Medulla oblongata (tissue), 1 donor: ENCODE results near the gene PMPCA.
A peak's percentile ranks its signal among the peaks of the same experiment; 100 is the strongest.
"Not testable (repeated sequence)": the region's sequence is repeated elsewhere in the genome, so short reads cannot be mapped to it uniquely, and the experiment has no call there.

Source experiments
- DNase-seq: peaks from one replicate; pipeline ENCODE4 v3.0.0-alpha.2; 2015; ENCODE audit errors: extremely low spot score

PMPCA gene

DNA sequence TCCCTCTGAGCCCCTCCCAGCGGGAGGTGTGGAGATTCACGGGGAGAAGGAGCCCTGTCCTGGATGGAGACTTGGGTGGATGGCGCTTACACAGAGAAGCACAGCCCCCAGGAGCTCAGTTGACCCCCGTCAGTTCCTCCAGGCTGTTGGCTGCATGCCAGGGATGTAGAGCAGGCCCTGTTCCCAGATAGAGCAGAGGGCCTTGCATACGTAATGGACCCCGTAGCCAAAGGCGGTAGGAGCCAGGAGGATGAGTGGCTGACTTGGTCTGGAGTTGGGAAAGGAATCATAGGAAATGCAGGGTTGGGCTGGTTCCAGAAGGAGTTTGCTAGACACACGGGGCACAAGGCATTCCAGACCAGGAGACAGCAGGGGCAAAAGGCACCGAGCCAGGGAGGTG is 2.5 kb downstream of the PMPCA start:
- DNase-seq: peak; percentile 19

DNA sequence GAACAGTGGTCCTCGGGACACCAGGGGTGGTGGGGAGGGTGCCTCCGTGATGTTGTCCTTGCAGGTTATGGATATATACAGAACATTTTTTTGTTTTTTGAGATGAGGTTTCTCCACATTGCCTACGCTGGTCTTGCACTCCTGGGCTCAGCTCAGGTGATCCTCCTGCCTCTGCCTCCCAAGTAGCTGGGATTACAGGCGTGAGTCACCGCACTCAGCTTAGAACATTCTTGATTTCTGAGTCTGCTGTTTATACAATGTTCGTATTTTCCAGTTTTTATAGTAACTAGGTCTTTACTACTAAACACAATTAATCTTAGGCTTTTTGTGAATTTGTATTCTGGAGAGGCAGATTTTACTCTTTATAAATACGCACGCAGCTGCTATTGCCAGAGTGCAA is 6.0 kb downstream of the PMPCA start:
- DNase-seq: no peak

DNA sequence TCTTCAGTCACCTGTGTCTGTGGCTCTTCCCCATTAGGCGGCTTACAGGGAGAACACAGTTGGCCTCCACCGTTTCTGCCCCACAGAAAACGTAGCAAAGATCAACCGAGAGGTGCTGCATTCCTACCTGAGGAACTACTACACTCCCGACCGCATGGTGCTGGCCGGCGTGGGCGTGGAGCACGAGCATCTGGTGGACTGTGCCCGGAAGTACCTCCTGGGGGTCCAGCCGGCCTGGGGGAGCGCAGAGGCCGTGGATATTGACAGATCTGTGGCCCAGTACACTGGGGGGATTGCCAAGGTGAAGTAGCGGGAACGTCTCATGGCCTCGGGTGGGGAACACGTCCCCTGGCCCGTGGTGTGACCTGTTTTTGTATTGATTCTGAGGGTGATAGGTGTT is 6.5 kb downstream of the PMPCA start:
- no peak for DNase-seq

DNA sequence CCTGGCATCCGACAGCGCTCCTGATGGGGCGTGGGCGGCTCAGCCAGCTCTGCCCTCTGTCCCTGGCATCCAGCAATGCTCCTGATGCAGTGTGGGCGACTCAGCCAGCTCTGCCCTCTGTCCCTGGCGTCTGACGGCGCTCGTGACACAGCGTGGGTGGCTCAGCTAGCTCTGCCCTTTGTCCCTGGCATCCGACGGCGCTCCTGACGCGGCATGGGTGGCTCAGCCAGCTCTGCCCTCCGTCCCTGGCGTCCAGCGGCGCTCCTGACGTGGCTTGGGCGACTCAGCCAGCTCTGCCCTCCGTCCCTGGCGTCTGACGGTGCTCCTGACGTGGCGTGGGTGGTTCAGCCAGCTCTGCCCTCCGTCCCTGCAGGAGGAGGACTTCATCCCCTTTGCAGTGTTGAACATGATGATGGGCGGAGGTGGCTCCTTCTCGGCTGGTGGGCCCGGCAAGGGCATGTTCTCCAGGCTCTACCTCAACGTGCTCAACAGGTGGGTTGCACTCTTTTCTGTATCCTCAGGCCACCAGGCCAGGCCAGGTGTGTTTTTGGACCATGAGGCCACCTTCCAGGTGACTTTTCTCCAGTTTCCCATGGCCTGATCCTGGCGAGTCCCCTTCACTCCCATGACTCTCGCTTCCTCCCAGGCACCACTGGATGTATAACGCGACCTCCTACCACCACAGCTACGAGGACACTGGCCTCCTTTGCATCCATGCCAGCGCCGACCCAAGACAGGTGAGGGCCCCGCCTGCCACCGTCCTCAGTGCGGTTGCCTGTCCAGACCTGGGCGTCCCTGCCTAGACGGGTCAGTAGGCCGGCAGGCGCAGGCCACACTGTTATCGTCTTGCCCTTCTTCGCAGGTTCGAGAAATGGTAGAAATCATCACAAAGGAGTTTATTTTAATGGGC is 8.0 kb downstream of the PMPCA start:
- DNase-seq: no peak

DNA sequence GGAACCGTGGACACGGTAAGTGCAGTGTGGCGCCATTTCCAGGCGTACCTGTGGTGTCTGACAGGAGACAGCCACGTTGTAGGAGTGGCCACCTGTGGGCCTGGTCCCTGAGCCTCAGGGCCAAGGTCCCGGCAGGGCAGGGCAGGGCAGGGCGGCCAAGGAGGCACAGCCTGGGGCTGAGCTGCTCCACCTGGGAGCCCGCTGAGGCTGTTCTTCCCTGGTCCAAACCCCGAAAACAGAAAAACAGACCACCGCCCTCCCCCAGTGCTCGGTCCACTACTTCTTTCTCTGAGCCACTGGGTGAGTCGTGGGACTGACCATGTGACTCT is 8.6 kb downstream of the PMPCA start:
- DNase-seq: no peak

DNA sequence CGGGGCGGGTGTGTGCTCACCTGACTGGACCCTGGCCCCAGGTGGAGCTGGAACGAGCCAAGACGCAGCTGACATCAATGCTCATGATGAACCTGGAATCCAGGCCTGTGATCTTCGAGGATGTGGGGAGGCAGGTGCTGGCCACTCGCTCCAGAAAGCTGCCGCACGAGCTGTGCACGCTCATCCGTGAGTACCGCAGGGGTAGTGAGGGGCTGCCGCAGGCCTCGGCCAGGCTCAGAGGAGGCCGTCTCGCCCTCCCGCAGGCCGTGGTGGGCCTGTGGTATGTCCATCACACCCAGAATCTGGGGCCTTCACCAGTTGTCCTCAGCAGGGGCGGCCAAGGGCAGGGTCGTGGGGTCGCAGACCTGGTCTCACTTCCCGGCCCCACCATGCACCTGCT is 11.3 kb downstream of the PMPCA start:
- no peak for DNase-seq

DNA sequence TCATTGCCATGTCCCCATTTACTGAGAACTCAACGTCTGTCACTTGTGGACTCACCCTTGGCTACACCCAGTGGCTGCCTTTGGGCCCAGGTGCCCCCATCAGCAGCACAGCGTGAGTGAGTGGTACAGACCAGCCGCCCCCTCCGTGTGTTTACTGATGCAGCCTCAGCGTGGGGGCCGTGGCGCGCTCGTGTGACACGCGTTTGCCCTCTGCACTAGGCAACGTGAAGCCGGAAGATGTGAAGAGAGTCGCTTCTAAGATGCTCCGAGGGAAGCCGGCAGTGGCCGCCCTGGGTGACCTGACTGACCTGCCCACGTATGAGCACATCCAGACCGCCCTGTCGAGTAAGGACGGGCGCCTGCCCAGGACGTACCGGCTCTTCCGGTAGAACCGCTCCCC is 12.4 kb downstream of the PMPCA start:
- no peak for DNase-seq

DNA sequence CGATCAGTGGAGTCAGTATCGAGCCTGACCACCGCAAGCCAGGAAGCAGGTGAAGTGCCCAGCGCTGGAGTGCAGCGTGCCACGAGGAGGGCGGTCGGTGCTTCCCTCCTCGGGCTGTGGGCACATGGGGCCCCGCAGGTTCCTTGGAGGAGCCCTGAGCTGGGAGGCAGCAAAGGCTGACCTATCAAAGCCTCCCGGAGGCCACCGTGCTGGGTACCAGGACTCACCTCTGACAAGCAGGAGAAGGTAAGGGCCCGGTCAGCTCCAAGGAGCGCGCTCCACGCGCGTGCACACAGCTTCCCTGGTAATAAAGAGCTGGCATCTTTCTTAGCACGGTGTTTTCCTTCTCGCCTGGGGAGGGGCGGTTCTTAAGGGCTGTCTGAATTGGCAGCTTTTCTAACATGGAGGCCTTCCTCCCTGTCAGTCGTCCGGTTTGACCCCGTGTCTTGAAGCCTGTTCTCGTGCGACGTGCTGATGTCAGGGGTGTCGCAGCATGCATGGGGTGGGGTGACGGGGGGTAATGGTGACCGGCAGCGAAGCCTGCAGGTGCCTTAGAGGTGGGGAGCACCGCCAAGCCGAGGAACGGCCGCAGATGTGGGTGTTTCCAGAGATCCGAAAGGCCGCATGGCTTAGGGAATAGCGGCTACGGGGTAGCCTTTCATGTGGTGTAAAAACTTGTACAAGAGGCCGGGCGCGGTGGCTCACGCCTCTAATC is 13.1 kb downstream of the PMPCA start:
- no peak for DNase-seq

DNA sequence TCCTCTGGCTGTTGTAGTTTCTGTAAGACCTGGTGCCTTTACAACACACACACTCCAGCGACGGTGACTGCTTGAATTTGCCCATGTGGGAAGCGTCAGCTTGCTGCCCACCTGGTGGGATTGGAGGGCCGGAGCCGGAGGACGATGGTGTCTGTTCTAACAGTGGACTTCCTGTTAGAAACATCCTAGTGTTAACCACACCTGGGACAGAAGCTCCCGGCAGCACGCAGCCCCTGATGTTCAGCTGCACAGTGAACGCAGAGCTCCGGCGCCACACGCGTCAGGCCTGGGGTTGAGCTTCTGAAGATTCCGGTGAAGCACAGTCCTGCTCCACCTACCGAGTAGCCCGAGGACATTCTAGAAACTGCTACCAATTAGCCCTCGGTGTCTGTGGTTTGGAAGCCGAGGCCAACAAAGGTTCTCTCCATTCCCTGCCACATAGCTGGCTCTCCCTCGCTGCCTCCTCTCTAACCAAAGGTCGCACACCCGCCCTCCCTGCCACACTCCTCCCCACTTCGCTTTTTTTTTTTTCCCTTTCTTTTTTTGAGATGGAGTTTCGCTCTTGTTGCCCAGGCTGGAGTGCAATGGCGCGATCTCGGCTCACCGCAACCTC is 14.4 kb downstream of the PMPCA start:
- DNase-seq: no peak

DNA sequence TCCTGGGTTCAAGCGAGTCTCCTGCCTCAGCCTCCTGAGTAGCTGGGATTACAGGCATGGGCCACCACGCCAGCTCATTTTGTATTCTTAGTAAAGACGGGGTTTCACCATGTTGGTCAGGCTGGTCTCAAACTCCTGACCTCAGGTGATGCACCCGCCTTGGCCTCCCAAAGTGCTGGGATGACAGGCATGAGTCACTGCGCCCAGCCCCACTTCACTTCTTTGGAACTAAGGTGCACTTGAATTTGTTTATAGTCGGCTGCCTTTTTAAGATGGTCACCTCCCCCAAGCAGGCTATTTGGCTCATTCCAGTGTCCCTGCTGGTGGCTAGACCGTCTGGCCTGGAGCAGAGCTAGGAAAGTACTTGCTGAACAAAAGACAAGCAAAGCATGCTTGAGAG is 14.9 kb downstream of the PMPCA start:
- not testable (repeated sequence) for DNase-seq

DNA sequence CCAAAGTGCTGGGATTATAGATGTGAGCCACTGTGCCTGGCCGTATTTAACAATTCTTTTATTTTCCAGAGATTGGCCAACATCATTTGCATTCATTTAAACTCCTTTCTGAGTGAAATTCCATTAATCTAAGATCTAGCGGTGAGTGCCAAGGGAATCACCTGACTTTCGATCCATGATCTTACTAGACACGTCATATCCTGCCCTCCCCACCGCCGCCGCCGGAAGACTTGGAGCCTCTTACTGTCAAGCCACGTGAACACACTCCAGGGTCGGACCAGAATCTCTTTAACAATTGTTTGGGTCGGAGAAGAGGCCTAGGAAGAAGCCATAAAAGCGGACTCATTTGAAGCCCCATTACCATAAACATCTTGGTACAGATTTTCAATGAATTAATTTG is 16.3 kb downstream of the PMPCA start:
- DNase-seq: no peak

DNA sequence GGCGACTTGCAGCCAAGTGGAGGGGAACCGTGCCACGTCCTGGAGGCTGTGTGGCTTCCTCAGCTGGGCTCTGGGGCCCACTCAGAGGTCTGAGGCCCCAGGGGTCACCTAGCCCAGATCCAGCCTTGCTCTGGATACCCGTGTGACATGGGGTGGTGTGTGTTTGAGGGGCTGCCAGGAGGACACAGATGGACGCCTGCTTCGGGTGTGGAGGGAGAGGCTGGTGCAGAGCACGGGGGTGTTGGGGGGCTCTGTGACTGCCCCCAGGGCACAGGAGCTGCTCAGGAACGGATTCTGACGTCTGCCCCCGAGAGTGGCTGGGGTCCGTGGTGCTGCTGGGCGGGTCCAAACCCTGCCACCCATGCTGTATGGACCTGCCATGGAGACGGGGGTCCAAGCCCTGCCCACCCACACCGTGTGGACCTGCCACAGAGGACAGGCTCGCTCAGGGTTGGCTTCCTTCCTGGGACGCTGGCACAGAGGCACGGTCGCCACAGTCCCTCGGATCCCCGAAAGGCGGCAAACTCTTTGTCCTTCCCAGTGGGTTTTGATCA is 18.7 kb downstream of the PMPCA start:
- DNase-seq: no peak

DNA sequence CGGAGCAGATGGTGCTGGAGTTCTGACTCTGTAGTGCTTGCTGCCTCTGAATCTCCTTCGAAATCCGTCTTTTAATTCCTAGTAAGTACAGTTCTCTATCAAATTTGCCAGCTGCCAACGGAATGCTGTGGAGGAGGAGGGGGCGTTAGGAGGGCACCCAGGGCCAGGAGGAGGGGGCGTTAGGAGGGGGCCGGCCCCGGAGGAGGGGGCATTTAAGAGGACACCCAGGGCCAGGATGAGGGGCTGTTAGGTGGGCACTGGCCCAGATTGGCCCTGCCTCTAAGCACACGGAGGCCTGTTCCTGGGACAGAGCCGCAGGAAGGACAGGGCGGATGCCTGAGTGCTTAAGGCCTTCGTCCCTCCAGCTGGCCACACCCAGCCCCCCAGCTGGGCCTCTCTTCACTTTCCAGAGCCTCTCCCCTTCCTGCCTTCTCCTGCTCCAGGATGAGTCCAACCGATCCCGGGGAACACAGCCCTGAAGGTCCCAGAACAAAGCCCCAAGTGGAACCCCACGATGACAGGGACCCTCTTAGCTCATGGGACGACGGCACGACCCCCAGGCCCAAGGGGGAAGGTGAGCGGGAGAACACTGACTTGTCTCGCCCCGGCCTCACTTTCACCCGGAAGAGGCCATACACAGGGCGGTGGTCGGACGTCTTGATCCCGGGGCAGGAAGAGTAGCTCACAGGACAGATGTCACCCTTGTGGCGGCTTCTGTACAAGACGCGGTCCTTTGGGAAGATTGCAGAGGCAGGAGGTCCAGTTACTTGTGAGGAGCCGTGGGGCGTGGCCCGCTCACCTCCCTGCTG is 19.4 kb downstream of the PMPCA start:
- no peak for DNase-seq

DNA sequence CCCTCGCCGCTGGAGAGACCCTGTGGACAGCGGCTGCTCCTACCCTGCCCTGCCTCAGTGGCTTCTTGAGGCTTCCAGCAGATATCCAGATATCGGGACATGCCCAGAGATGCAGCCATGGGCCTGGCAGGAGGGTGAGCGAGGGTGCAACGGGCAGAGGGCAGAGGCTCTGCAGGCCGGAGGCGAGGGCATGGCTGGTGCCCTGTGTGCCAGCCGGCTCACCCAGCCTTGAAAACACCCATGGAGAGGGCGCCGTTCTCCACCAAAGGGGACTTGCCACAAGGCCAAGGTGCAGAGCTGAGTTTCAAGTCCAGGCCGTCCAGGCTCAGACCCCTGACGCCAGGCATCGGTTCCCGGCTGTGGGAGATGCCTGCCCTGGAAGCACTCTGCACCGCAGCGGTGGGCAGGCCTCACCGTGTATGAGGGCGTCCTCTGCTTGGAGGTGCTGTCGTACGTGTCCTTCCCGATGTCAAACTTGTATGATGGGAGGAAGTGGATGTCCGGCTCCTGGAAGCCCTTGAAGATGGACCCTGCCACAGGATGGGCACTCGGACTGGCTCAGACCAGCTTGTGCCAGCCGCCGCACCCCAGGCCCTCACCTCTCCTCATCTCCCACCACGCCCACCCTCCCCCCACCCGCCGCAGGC is 20.3 kb downstream of the PMPCA start:
- no peak for DNase-seq

DNA sequence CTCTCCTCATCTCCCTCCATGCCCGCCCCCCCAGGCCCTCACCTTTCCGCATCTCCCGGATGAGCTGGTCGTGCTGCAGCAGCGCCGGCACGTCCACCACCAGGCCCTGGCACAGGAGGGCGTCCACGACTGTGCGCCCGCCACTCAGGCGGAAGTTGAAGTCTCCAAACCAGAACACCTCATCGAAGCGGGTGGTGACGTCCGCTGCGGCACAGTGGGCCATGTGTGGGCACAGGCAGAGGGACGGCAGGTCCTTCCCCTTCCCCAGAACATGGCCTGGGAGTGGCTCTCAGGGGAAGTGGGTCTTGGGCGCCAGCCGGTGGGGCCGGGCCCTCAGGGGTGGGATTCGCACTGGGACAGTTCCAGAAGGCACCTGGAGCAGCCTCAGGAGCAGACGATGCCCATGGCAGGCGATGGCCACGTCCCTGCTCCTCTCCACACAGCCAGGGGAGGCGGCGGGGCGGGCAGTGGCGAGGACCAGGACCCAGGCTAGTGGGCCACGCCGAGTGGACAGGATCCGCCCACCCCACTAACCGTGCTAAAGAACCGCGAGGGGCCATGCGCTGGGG is 21.4 kb downstream of the PMPCA start:
- DNase-seq: no peak

DNA sequence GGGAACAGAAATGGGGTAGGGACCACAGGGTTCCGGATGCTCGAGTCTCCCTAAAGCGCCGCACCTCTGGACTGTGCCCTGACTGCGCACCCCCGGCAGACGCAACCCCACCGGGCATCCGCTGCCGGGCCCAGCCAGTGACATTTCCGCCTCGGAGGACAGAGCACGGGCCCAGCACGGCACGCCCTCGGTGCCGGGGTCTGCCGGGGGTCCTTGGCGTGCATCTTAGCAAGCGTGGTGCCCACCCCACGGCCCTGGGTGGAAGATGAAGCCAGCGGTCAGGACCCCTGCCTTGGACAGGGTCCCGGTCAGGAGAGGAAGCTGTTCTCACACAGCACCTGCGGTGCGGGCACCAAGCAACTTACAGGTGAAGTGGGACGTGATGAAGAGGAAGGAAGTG is 22.1 kb downstream of the PMPCA start:
- DNase-seq: no peak

DNA sequence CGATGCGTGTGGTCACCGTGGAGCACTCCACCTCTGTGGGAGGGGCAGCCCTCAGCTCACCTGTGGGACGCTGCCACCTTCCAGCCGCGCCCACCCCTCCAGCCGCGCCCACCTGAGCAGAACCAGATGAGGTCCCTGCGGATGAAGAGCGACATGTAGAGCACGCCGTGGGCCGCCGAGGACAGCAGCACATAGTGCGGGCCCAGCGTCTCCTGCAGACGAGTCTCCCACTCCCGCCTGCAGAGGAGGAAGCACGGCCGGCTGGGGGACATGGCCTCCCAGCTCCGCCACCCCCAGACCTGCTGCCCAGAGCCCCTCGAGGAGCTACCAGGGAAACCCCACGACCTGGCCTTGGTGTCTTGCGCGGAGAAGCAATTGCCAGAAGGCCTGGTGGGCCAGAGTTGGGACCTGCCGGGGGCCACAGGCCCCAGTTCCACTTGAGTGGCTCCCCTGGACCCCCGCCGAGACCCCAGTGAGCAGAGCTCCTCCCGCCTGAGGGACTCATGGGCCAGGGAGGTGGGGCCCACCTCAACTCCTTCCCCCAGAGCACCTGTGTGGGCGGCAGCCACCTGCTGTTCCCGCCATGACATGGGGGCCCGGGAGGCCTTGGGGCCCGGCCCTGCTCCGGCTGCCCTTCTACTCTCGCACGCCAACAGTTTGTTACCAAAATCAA is 22.7 kb downstream of the PMPCA start:
- DNase-seq: no peak

DNA sequence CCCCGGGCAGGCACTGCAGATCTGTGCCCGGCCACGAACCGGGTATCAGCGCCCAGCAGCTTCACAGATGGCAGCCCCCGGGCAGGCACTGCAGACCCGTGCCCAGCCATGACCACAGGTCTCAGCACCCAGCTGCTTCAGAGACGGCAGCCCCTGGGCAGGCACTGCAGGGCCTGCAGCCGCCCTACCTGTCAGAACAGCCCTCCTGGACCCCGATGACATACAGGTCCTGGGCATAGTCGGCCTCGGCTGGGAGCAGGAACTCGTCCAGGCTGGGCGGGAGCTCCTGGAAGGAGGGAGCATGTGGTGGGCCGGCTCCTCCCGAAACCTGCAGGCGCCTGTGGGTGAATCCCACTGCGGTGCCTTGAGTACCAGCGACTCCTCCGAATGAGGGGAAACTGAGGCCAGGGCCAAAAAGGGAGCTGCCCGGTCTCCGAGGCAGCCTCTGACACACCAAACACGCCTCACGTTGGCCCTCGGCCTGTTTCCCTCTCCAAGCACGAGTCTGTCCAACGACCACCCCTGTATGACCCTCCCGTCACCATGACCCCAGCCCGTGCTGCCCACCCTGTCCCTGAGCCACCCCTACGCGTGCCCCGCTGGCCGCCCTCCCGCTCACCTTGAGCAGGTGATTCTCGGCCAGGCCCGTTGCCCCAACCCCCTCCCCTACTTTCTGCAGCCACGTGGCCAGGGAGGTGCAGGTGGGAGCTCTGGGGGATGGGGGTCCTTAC is 23.6 kb downstream of the PMPCA start:
- DNase-seq: no peak

DNA sequence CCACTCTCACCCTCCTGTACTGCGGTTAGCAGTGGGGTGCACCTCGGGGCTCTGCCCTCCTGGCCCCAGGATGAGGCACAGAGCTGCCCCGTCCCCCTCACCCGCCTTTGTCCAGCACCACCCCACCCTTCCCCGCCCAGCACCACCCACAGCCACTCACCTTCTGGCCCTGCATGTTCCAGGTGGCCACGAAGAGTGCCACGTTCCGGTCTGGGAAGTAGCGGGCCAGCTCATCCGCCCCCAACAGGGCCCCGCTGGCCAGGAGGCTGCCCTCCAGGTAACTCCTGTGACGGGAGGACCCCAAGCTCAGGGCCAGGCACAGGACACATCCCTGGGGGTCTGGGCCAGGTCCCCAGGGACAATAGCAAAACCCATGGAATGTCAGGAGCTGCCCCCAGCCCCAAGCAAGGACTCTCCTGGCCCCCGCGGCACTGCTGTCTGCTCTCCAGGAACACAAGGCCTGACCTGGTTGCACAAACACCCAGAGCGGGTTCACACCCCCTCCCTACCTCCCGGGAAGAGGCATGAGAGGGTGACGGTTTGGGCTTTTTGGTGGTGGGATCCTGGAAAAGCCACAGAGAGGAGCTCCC is 24.2 kb downstream of the PMPCA start:
- DNase-seq: no peak
